Psoas muscle (tissue), 8 donors: ENCODE results near the gene ILF2. TPM values are rescaled to one million over a fixed set of nuclear protein-coding genes. Genes with fewer than 3 reads are reported as not detected.

Experiments
- ATAC-seq, 4 donors: fragments of 200-7000 bp; cut with Tn5 transposase; one replicate each; pipeline ENCODE4 v1.9.1; 2020; ENCODE audit warnings: moderate library complexity in 3 of 4, mild to moderate bottlenecking in 2 of 4
- DNase-seq, 2 donors: peaks; one replicate each; pipeline ENCODE4 v3.0.0-alpha.2; 2020
- H3K27ac ChIP-seq: fragments of 200-600 bp; one replicate; pipeline ENCODE4 v1.8.0; 2022
- H3K27me3 ChIP-seq, 3 donors: fragments of 200-600 bp in 1 of 3; one replicate each; pipeline versions ENCODE4 v1.6.1 to v1.8.0; 2013 to 2022; ENCODE audit warnings: low read length in 2 of 3, mild to moderate bottlenecking in 2 of 3, moderate library complexity in 1 of 3; ENCODE audit not compliant: insufficient read depth in 3 of 3
- H3K36me3 ChIP-seq, 2 donors: fragments of 200-600 bp in 1 of 2; one replicate each; pipeline versions ENCODE4 v1.6.1 to v1.8.0; 2013 to 2022; ENCODE audit warnings: low read depth in 1 of 2, mild to moderate bottlenecking in 1 of 2, moderate library complexity in 1 of 2; ENCODE audit not compliant: insufficient read depth in 1 of 2
- H3K4me1 ChIP-seq: fragments of 200-600 bp; one replicate; pipeline ENCODE4 v1.8.0; 2022
- H3K4me3 ChIP-seq: fragments of 200-600 bp; one replicate; pipeline ENCODE4 v1.8.0; 2022; ENCODE audit warnings: mild to moderate bottlenecking
- H3K9me3 ChIP-seq: fragments of 200-600 bp; one replicate; pipeline ENCODE4 v1.8.0; 2022
- WGBS, 3 donors: extraction: QIAGEN DNeasy Blood & Tissue Kit; methylation state at CpG; one replicate each; pipeline versions ENCODE4 v1.1.6 to v1.1.7; 2013; 5-methylcytosine and 5-hydroxymethylcytosine counted together
- intact Hi-C, 2 donors: fragments of 100-400 bp; cut with DNase I; formaldehyde crosslinking; loops; one replicate each; pipeline versions ENCODE4 v1.11.0 to v1.14.2; 2022
- polyA plus RNA-seq, 3 donors: library from polyadenylated mRNA; stranded (reverse); fragments of 200-250 nt; gene quantifications; one replicate each; pipeline ENCODE4 v1.2.3, GENCODE V29; 2013
- total RNA-seq, 4 donors: library from RNA; stranded (reverse); fragmentation: NEBNext Ultra II Directional in 2 of 4; extraction: Animal tissue kit (Norgen Biotek cat#: 25700) in 2 of 4; gene quantifications; one replicate each; pipeline versions ENCODE4 v1.2.1 to v1.2.4, GENCODE V29; 2021 to 2023
- TF ChIP-seq, protein P1 (sequence below): fragments of 200-600 bp; IDR thresholded peaks from one replicate; pipeline ENCODE4 v1.8.0; 2022; ENCODE audit warnings: antibody characterized with exemption
- donor health status: healthy with polysubstance abuse.
- donor health status: DM: no; HTN: no; CAD: no; lungs with moderate emphysema.
- donor health status: Bipolar disorder and iron deficiency.
- donor health status: healthy.
- donor health status: DM: yes; HTN: yes; CAD: no.
- donor health status: DM: no; HTN: no; CAD: no.
- donor health status: DM: no; HTN: no; CAD: no.
- donor health status: DM: yes; HTN: yes; CAD: no.

The ILF2 gene
- total and polyA plus RNA-seq, 7 donors = 71.7 to 158 (median 99.2) TPM

DNA sequence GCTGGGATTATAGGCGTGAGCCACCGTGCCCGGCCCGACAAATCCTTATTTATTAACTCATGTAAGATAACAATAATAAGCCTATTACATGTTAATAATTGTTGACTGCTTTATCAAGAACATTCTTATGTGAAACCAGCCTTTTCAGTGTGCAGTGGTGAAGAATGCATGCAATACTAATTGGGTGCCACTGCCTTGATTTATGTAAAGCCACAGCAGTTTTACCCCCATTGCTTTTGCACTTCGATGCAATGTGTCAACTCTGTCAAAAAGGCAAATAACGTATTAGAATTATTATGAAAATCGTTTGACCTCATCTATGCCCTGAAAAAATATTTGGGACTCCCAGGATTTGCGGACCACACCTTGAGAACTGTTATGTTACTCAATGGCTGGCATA lies 25.9 kb upstream of the ILF2 start:
- TF ChIP-seq, protein P1, sequence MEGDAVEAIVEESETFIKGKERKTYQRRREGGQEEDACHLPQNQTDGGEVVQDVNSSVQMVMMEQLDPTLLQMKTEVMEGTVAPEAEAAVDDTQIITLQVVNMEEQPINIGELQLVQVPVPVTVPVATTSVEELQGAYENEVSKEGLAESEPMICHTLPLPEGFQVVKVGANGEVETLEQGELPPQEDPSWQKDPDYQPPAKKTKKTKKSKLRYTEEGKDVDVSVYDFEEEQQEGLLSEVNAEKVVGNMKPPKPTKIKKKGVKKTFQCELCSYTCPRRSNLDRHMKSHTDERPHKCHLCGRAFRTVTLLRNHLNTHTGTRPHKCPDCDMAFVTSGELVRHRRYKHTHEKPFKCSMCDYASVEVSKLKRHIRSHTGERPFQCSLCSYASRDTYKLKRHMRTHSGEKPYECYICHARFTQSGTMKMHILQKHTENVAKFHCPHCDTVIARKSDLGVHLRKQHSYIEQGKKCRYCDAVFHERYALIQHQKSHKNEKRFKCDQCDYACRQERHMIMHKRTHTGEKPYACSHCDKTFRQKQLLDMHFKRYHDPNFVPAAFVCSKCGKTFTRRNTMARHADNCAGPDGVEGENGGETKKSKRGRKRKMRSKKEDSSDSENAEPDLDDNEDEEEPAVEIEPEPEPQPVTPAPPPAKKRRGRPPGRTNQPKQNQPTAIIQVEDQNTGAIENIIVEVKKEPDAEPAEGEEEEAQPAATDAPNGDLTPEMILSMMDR = no peak
- ATAC-seq = no peak
- no peaks in the 10 kb centered on the region for H3K27me3 ChIP-seq
- peak overlapping the region; percentile 64 for H3K27ac ChIP-seq
- intact Hi-C loops = no loop called here
- no peaks in the 10 kb centered on the region for H3K36me3 ChIP-seq
- peaks cover 6% of the 10 kb centered on the region for H3K4me1 ChIP-seq
- WGBS, 3 donors = 86 to 88% (median 87%) methylated on average over 8 of the region's 8 CpGs
- no peak for DNase-seq
- no peak overlapping the region for H3K4me3 ChIP-seq
- H3K9me3 ChIP-seq = no peaks in the 10 kb centered on the region

DNA sequence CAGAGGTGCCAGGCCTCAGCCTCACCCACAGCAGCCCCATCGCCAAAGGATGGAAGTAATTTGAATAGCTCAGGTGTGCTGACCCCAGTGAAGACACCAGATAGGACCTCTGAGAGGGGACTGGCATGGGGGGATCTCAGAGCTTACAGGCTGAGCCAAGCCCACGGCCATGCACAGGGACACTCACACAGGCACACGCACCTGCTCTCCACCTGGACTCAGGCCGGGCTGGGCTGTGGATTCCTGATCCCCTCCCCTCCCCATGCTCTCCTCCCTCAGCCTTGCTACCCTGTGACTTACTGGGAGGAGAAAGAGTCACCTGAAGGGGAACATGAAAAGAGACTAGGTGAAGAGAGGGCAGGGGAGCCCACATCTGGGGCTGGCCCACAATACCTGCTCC lies 22.7 kb upstream of the ILF2 start:
- DNase-seq = no peak
- Histone ChIP-seq H3K4me1 (no peaks in the 10 kb centered on the region), H3K27ac (no peak overlapping the region), H3K36me3 (no peaks in the 10 kb centered on the region), H3K4me3 (no peak overlapping the region), H3K27me3 (no peaks in the 10 kb centered on the region), H3K9me3 (no peaks in the 10 kb centered on the region)
- TF ChIP-seq, protein P1 = no peak
- 65 to 74% (median 68%) methylated on average over 4 of the region's 4 CpGs for WGBS, 3 donors
- intact Hi-C loops = no loop called here
- ATAC-seq = no peak

DNA sequence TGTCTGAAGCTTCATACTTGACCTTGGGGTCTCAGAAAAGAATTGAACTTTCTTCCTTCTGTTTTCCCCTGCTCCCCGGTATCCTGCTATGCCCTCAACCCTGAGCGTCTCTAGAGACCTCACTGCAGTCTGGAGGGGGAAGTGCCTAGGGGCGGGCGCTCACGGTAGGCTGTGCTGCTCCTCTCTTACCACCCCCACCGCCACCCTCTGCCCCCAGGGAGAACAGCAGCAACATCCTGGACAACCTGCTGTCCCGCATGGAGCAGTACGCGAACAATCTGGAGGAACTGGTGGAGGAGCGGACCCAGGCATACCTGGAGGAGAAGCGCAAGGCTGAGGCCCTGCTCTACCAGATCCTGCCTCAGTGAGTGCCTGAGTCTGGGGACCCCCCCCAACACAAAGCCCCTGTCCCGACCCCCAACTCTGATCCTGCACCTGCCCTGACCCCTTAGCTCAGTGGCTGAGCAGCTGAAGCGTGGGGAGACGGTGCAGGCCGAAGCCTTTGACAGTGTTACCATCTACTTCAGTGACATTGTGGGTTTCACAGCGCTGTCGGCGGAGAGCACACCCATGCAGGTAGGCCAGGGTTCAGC lies 18.0 kb upstream of the ILF2 start:
- WGBS, 3 donors = 83 to 87% (median 85%) methylated on average over 18 of the region's 18 CpGs
- H3K9me3 ChIP-seq = no peaks in the 10 kb centered on the region
- no peaks in the 10 kb centered on the region for H3K4me1 ChIP-seq
- H3K27me3 ChIP-seq = no peaks in the 10 kb centered on the region
- H3K27ac ChIP-seq = no peak overlapping the region
- ATAC-seq = no peak
- no peaks in the 10 kb centered on the region for H3K36me3 ChIP-seq
- intact Hi-C loops = no loop called here
- TF ChIP-seq, protein P1 = no peak
- no peak overlapping the region for H3K4me3 ChIP-seq
- no peak for DNase-seq

DNA sequence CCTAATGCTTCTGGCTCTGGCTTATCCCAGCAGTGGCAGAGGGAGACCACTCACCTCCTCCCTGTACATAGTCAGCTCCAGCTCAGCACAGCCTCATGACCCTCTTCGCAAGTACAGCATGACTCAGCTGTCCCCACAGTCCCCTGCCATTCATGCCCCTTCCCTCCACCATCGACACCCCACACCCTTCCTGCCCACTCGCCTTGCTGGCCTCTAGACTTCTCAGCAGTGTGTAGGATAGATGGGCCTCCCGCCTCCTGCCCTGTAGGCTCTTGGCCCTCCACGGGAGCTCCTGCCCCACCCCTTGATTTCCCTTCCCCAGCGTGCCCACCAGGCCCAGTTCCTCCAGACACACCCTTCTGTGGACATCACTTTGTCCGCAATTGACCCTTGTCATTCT lies 17.5 kb upstream of the ILF2 start:
- ATAC-seq = no peak
- DNase-seq = no peak
- Histone ChIP-seq H3K4me1 (no peaks in the 10 kb centered on the region), H3K27ac (no peak overlapping the region), H3K36me3 (no peaks in the 10 kb centered on the region), H3K4me3 (no peak overlapping the region), H3K27me3 (no peaks in the 10 kb centered on the region), H3K9me3 (no peaks in the 10 kb centered on the region)
- intact Hi-C loops = no loop called here
- TF ChIP-seq, protein P1 = no peak
- WGBS, 3 donors = 73 to 83% (median 80%) methylated on average over 7 of the region's 7 CpGs
